DND-41 (cell line): ENCODE measurements around the gene TTLL7.

ENCODE experiments used
- ATAC-seq: fragments of 200-7000 bp; cut with Tn5 transposase; 3 replicates; pipeline ENCODE4 v1.9.1; 2021; ENCODE audit warnings: low read depth; ENCODE audit not compliant: insufficient read depth
- DNase-seq: peaks from one replicate; pipeline ENCODE4 v3.0.0-alpha.2; 2020
- H2AFZ ChIP-seq: 2 replicates; pipeline ENCODE4 v1.6.0; 2012; ENCODE audit warnings: low read depth, low read length
- H3K27ac ChIP-seq: 2 replicates; pipeline ENCODE4 v1.5.1; 2012; ENCODE audit warnings: low read length, inconsistent platforms
- H3K27me3 ChIP-seq: fragments of 200-600 bp; sonication (generic); 2 replicates; pipeline ENCODE4 v1.6.0; 2012; ENCODE audit warnings: low read length, mild to moderate bottlenecking, inconsistent platforms; ENCODE audit not compliant: insufficient read depth, poor library complexity
- H3K36me3 ChIP-seq: 2 replicates; pipeline ENCODE4 v1.5.1; 2012; ENCODE audit warnings: low read length, inconsistent platforms; ENCODE audit not compliant: insufficient read depth
- H3K4me1 ChIP-seq: 2 replicates; pipeline ENCODE4 v1.5.1; 2012; ENCODE audit warnings: mild to moderate bottlenecking, low read length; ENCODE audit not compliant: insufficient read depth
- H3K4me2 ChIP-seq: 2 replicates; pipeline ENCODE4 v1.6.0; 2012; ENCODE audit warnings: mild to moderate bottlenecking, moderate library complexity, low read length, inconsistent platforms; ENCODE audit not compliant: insufficient read depth
- H3K4me3 ChIP-seq, 2 experiments: fragments of 200-600 bp in 1 of 2; shearing (Covaris generic) in 1 of 2; 2 replicates each; pipeline ENCODE4 v1.5.1; 2012 to 2016; ENCODE audit warnings: inconsistent platforms in 2 of 2, low read length in 2 of 2, mild to moderate bottlenecking in 2 of 2, low read depth in 1 of 2, moderate library complexity in 1 of 2
- H3K79me2 ChIP-seq: 2 replicates; pipeline ENCODE4 v1.6.0; 2012; ENCODE audit warnings: low read length, inconsistent platforms; ENCODE audit not compliant: insufficient read depth
- H3K9ac ChIP-seq: 2 replicates; pipeline ENCODE4 v1.6.0; 2012; ENCODE audit warnings: low read depth, mild to moderate bottlenecking, inconsistent platforms, low read length, moderate library complexity
- H3K9me3 ChIP-seq: 2 replicates; pipeline ENCODE4 v1.5.1; 2012; ENCODE audit warnings: low read length, moderate library complexity, mild to moderate bottlenecking, inconsistent platforms; ENCODE audit not compliant: insufficient read depth, severe bottlenecking
- H4K20me1 ChIP-seq: 2 replicates; pipeline ENCODE4 v1.6.0; 2012; ENCODE audit warnings: low read length; ENCODE audit not compliant: insufficient read depth
- EZH2 ChIP-seq: IDR thresholded peaks from 3 replicates; pipeline ENCODE4 v1.6.1; 2012; ENCODE audit warnings: borderline replicate concordance, low read depth, mild to moderate bottlenecking, moderate library complexity, low read length, inconsistent platforms; ENCODE audit not compliant: severe bottlenecking
- TF ChIP-seq, protein P1 (sequence below): IDR thresholded peaks from 2 replicates; pipeline ENCODE4 v1.5.1; 2012; ENCODE audit warnings: borderline replicate concordance, low read length, moderate library complexity, mild to moderate bottlenecking; ENCODE audit not compliant: poor library complexity, severe bottlenecking; ENCODE audit errors: extremely low read depth

Gene TTLL7

GRCh38 chr1:84000954-84001495, 2.1 kb upstream of the TTLL7 start:
- no peaks in the 10 kb centered on the region for H4K20me1 ChIP-seq
- no peak overlapping the region for H3K4me2 ChIP-seq
- H3K36me3 ChIP-seq = no peaks in the 10 kb centered on the region
- DNase-seq (no peak), ATAC-seq (no peak)
- H3K4me3 ChIP-seq = no peak overlapping the region
- H3K27me3 ChIP-seq = no peaks in the 10 kb centered on the region
- no peaks in the 10 kb centered on the region for H3K4me1 ChIP-seq
- no peaks in the 10 kb centered on the region for H3K9me3 ChIP-seq
- no peak overlapping the region for H3K27ac ChIP-seq
- no peak overlapping the region for H2AFZ ChIP-seq
- no peaks in the 10 kb centered on the region for H3K79me2 ChIP-seq
- no peak for TF ChIP-seq EZH2
- TF ChIP-seq, protein P1, sequence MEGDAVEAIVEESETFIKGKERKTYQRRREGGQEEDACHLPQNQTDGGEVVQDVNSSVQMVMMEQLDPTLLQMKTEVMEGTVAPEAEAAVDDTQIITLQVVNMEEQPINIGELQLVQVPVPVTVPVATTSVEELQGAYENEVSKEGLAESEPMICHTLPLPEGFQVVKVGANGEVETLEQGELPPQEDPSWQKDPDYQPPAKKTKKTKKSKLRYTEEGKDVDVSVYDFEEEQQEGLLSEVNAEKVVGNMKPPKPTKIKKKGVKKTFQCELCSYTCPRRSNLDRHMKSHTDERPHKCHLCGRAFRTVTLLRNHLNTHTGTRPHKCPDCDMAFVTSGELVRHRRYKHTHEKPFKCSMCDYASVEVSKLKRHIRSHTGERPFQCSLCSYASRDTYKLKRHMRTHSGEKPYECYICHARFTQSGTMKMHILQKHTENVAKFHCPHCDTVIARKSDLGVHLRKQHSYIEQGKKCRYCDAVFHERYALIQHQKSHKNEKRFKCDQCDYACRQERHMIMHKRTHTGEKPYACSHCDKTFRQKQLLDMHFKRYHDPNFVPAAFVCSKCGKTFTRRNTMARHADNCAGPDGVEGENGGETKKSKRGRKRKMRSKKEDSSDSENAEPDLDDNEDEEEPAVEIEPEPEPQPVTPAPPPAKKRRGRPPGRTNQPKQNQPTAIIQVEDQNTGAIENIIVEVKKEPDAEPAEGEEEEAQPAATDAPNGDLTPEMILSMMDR = no peak
- no peak overlapping the region for H3K9ac ChIP-seq

GRCh38 chr1:84000196-84000885, 1.4 kb upstream of the TTLL7 start:
- H4K20me1 ChIP-seq = no peaks in the 10 kb centered on the region
- H3K4me1 ChIP-seq = no peaks in the 10 kb centered on the region
- H3K9me3 ChIP-seq = no peaks in the 10 kb centered on the region
- no peak overlapping the region for H3K27ac ChIP-seq
- H3K27me3 ChIP-seq = no peaks in the 10 kb centered on the region
- no peak overlapping the region for H3K9ac ChIP-seq
- H3K36me3 ChIP-seq = no peaks in the 10 kb centered on the region
- no peak overlapping the region for H2AFZ ChIP-seq
- TF ChIP-seq, protein P1 = no peak
- TF ChIP-seq EZH2 = no peak
- DNase-seq (no peak), ATAC-seq (no peak)
- H3K79me2 ChIP-seq = no peaks in the 10 kb centered on the region
- no peak overlapping the region for H3K4me3 ChIP-seq
- no peak overlapping the region for H3K4me2 ChIP-seq

DNA sequence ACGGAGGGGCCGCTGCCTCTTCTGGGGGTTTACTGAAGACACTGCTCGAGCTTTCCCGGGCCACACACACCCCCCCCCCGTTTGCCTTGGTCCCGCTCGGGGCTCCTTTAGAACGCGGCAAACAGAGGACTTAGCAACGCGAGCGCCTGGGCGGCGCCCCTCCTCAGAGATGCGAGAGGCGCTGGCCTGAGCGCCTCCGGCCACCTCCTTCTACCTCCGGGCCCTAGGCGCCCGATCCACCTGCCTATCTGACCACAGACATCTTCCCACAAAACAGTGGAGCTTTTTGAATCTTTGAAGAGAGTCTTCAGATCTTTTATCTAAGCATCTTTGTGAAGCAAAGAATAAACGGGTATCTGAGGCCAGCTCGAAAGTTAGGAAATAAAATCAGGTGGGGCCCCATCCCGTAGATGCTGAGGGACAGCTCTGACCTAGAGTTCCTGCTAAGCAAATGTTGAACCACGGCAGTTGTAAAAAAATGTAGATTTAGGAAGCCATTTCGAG, 436 bp upstream of the TTLL7 start:
- H3K27ac ChIP-seq = no peak overlapping the region

More for the DNA sequence above, 436 bp upstream of the TTLL7 start:
- ATAC-seq (no peak), DNase-seq (no peak)
- no peaks in the 10 kb centered on the region for H3K36me3 ChIP-seq
- H3K4me2 ChIP-seq = no peak overlapping the region
- TF ChIP-seq, protein P1 = no peak
- TF ChIP-seq EZH2 = no peak
- H4K20me1 ChIP-seq = no peaks in the 10 kb centered on the region
- no peaks in the 10 kb centered on the region for H3K79me2 ChIP-seq
- H3K27me3 ChIP-seq = peaks cover under 1% of the 10 kb centered on the region
- H3K9ac ChIP-seq = no peak overlapping the region
- H3K9me3 ChIP-seq = no peaks in the 10 kb centered on the region
- H3K4me3 ChIP-seq = no peak overlapping the region
- no peaks in the 10 kb centered on the region for H3K4me1 ChIP-seq
- H2AFZ ChIP-seq = no peak overlapping the region
